Parathyroid adenoma (tissue), 2 donors: ENCODE results near the gene ACVRL1.
A peak's percentile ranks its signal among the peaks of the same experiment; 100 is the strongest.

ENCODE experiments used
- H2AFZ ChIP-seq: fragments of 300-600 bp; sonication (generic); one replicate; pipeline ENCODE4 v1.7.0; 2017; ENCODE audit warnings: antibody characterized with exemption, mild to moderate bottlenecking
- H3K27ac ChIP-seq: fragments of 300-600 bp; sonication (generic); one replicate; pipeline ENCODE4 v1.7.0; 2017
- H3K27me3 ChIP-seq: fragments of 300-600 bp; sonication (generic); one replicate; pipeline ENCODE4 v1.7.0; 2017; ENCODE audit warnings: low read length; ENCODE audit not compliant: control insufficient read depth, insufficient read depth
- H3K36me3 ChIP-seq: fragments of 300-600 bp; sonication (generic); one replicate; pipeline ENCODE4 v1.7.0; 2017; ENCODE audit warnings: low read length; ENCODE audit not compliant: control insufficient read depth, insufficient read depth
- H3K4me1 ChIP-seq: fragments of 300-600 bp; sonication (generic); one replicate; pipeline ENCODE4 v1.7.0; 2017; ENCODE audit warnings: control low read depth
- H3K4me2 ChIP-seq: fragments of 300-600 bp; sonication (generic); one replicate; pipeline ENCODE4 v1.7.0; 2017; ENCODE audit warnings: low read length
- H3K4me3 ChIP-seq: fragments of 300-600 bp; sonication (generic); one replicate; pipeline ENCODE4 v1.7.0; 2017; ENCODE audit warnings: low read depth, low read length
- H3K79me2 ChIP-seq: fragments of 300-600 bp; sonication (generic); one replicate; pipeline ENCODE4 v1.7.0; 2017; ENCODE audit warnings: control low read depth
- H3K9ac ChIP-seq: fragments of 300-600 bp; sonication (generic); one replicate; pipeline ENCODE4 v1.7.0; 2017; ENCODE audit warnings: mild to moderate bottlenecking
- H3K9me3 ChIP-seq: fragments of 300-600 bp; sonication (generic); one replicate; pipeline ENCODE4 v1.7.0; 2017; ENCODE audit warnings: low read length; ENCODE audit not compliant: control insufficient read depth
- TF ChIP-seq, protein P1 (sequence below): fragments of 300-600 bp; sonication (generic); IDR thresholded peaks from one replicate; pipeline ENCODE4 v1.7.0; 2017; ENCODE audit warnings: antibody characterized with exemption, mild to moderate bottlenecking
- donor health status: primary hyperparathyroidism.

The ACVRL1 gene

DNA sequence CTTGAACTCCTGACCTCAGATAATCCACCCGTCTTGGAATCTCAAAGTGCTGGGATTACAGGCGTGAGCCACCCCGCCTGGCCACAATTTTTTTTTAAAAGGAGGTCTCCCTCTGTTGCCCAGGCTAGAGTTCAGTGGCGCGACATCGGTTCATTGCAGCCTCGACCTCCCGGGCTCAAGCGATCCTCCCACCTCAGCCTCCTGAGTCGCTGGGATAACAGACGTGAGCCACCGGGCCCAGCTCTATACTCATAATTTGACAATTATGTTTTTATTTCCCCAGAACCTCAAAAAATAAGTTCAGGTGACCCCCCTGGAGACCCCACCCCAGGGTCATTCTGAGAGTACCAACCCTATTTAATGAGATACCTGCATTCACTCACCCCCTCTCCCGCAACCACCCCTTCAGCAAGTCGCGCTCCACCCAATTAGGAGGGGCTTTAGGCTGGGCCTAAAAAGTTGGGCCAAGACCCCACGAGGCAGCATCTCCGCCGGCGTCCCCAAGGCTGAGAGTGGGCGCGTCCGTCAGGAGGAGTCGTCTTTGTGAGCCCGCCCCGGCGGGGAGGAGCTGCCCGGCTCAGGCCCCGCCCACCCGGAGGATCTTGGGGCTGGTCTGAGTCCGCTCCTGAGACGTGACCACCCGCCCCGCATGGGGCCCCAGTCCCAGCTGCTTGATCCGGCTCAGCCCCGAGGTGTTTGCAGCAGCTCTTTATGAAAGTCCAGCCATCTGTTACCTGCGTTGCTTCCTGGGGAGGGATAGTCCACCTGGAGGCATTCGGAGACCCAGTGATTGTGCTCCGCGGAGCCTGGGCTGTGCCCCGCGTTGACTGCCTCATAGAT is 19.6 kb upstream of the ACVRL1 start, which contains the start of gene ANKRD33:
Gene ANKRD33 (plus strand): TSS at position 628 of the 840 bp plus-strand sequence. CDS start 84 bp downstream, at position 712.
- Histone ChIP-seq H3K9ac (no peak within 1 kb of the TSS), H3K79me2 (no peaks in the 10 kb centered on the region), H3K36me3 (no peaks in the 10 kb centered on the region), H3K4me2 (peak within 1 kb of the TSS; percentile 39), H3K27me3 (no peaks in the 10 kb centered on the region), H3K4me3 (no peak within 1 kb of the TSS), H3K27ac (peak within 1 kb of the TSS; percentile 29), H3K4me1 (peaks cover 50% of the 10 kb centered on the region), H3K9me3 (no peaks in the 10 kb centered on the region), H2AFZ (peak within 1 kb of the TSS; percentile 61)
- TF ChIP-seq, protein P1, sequence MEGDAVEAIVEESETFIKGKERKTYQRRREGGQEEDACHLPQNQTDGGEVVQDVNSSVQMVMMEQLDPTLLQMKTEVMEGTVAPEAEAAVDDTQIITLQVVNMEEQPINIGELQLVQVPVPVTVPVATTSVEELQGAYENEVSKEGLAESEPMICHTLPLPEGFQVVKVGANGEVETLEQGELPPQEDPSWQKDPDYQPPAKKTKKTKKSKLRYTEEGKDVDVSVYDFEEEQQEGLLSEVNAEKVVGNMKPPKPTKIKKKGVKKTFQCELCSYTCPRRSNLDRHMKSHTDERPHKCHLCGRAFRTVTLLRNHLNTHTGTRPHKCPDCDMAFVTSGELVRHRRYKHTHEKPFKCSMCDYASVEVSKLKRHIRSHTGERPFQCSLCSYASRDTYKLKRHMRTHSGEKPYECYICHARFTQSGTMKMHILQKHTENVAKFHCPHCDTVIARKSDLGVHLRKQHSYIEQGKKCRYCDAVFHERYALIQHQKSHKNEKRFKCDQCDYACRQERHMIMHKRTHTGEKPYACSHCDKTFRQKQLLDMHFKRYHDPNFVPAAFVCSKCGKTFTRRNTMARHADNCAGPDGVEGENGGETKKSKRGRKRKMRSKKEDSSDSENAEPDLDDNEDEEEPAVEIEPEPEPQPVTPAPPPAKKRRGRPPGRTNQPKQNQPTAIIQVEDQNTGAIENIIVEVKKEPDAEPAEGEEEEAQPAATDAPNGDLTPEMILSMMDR, result no peak

DNA sequence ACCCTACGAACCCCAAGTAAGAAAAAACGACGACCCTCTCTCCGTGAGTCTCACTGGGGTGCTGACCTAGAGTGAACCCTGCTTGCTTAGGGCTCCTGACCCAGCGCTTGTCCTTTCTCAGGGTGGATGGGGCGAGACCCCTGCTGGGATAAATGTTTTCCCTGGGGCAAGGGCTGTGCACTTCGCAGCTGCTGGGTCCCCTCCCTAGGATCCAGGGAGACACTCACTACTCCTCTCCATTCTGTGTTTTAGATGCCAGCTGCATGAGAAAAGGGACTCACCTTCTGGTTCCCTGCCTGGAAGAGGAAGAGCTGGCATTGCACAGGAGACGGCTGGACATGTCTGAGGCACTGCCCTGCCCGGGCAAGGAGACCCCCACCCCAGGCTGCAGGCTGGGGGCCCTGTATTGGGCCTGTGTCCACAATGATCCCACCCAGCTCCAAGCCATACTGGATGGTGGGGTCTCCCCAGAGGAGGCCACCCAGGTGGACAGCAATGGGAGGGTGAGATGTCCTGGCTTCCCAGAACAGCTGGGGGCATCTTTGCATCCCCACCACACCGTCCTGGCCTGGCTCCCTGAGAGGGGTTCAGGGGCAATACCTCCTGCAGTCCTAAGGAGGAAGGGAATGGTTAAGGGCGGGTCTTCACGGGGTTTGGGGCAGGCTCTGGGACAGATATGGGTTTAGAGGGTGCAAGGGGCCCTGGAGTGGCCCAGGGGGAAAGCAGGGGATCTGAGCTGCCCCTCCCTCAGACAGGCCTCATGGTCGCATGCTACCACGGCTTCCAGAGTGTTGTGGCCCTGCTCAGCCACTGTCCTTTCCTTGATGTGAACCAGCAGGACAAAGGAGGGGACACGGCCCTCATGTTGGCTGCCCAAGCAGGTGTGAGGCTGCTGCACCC is 18.7 kb upstream of the ACVRL1 start:
- H3K4me3 ChIP-seq, result no peak overlapping the region

DNA sequence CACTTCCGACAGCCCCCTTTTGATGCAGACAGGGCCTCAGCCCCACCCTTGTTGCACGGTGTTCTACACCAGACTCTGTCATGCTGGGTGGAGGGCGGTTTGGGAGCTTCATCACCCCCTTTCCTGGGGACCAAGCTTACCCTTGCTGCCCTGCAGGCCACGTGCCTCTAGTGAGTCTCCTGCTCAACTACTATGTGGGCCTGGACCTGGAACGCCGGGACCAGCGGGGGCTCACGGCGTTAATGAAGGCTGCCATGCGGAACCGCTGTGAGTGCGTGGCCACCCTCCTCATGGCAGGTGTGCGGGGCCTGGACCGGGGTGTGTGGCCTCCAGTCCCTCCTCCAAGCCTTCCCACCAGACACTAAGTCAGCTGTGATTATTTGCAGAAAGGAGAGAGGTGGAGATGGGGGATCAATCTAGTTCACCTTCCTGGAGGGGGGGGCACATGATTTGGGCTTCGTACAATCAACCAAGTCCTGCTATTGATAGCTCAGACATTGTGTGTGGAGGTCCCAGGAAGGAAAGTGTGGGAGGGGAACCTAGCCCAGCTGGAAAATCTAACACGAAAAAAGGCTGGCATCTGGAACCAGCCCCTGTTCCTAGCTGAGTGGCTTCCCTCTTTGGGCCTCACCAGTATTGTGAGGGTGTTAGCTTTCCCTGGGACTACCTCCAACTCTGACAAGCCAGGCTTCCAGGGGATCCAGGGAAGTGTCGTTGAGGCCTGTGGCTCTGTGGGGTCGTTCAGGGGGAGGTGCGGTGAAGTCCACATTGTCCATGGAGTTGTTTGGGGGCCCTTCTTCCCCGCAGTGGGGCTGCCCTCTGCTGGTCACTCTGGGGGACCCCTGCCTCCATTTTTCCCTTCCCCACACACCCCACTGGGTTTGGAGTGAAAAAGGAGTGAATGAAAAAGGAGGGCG is 17.8 kb upstream of the ACVRL1 start:
- TF ChIP-seq, protein P1, result peak; percentile 27
- no peaks in the 10 kb centered on the region for H3K27me3 ChIP-seq
- no peaks in the 10 kb centered on the region for H3K9me3 ChIP-seq
- no peaks in the 10 kb centered on the region for H3K79me2 ChIP-seq
- H2AFZ ChIP-seq, result peak overlapping the region; percentile 61
- H3K9ac ChIP-seq, result no peak overlapping the region
- no peak overlapping the region for H3K4me2 ChIP-seq
- peaks cover 35% of the 10 kb centered on the region for H3K4me1 ChIP-seq
- H3K27ac ChIP-seq, result peak overlapping the region; percentile 13
- no peak overlapping the region for H3K4me3 ChIP-seq
- no peaks in the 10 kb centered on the region for H3K36me3 ChIP-seq

More for the DNA sequence above, 18.7 kb upstream of the ACVRL1 start:
- Histone ChIP-seq H2AFZ (peak overlapping the region; percentile 61), H3K4me2 (peak overlapping the region; percentile 39), H3K27me3 (no peaks in the 10 kb centered on the region), H3K79me2 (no peaks in the 10 kb centered on the region), H3K9ac (no peak overlapping the region), H3K36me3 (no peaks in the 10 kb centered on the region), H3K9me3 (no peaks in the 10 kb centered on the region), H3K4me1 (peaks cover 42% of the 10 kb centered on the region), H3K27ac (peak overlapping the region; percentile 29)
- TF ChIP-seq, protein P1, result no peak

DNA sequence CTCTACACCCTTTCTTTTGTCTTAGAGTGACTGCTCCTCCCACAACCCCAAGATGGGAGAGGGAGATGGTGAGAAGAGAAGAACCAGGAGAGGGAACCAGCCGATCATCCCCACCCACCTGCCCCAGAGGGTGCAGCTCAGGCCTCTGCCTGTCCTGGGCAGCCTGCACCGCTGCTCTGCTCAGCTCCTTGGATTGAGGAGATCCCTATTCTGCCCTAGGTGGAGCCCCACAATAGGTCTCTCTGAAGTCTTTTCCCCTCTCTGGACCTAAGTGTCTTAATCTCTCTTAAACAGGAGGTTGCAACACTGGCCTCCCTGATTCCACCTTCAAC is 17.2 kb upstream of the ACVRL1 start:
- Histone ChIP-seq H3K9me3 (no peaks in the 10 kb centered on the region), H3K27ac (no peak overlapping the region), H3K9ac (no peak overlapping the region), H3K27me3 (no peaks in the 10 kb centered on the region), H3K4me2 (no peak overlapping the region), H3K4me3 (no peak overlapping the region), H3K36me3 (no peaks in the 10 kb centered on the region), H2AFZ (no peak overlapping the region), H3K4me1 (peaks cover 35% of the 10 kb centered on the region), H3K79me2 (no peaks in the 10 kb centered on the region)
- TF ChIP-seq, protein P1, result no peak
